Measurements from ENCODE around the gene DGKB. TPM values are rescaled to one million over a fixed set of nuclear protein-coding genes. Genes with fewer than 3 reads are reported as not detected.

DGKB gene
- polyA plus RNA-seq, 1 donor (not counting 4 experiments of a cell fraction or from before 2014, with no cell fraction given) = 0.01 TPM

DNA sequence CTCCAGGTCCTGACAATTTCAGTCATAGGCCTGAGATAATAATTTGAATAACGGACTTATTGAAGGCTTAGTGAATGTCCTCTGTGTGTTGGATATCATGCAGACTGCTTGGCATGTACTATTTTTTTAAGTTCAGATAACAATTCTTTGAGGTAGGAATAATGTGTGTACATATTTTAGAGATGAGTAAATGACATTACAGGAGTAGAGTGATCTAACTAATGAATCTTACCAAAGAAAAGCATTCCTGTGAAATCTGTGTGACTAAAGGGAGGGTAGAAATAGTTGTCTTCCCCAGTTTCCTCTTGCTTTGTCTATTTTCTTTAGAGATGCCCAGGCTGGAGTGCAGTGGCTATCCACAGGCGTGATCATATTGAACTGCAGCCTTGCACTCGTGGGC, 521.2 kb downstream of the DGKB start:
- TF ChIP-seq, protein P1, sequence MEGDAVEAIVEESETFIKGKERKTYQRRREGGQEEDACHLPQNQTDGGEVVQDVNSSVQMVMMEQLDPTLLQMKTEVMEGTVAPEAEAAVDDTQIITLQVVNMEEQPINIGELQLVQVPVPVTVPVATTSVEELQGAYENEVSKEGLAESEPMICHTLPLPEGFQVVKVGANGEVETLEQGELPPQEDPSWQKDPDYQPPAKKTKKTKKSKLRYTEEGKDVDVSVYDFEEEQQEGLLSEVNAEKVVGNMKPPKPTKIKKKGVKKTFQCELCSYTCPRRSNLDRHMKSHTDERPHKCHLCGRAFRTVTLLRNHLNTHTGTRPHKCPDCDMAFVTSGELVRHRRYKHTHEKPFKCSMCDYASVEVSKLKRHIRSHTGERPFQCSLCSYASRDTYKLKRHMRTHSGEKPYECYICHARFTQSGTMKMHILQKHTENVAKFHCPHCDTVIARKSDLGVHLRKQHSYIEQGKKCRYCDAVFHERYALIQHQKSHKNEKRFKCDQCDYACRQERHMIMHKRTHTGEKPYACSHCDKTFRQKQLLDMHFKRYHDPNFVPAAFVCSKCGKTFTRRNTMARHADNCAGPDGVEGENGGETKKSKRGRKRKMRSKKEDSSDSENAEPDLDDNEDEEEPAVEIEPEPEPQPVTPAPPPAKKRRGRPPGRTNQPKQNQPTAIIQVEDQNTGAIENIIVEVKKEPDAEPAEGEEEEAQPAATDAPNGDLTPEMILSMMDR (optimal IDR thresholded peaks at IDR 0.05 in 1 of 3, IDR thresholded peaks at IDR 0.05 in 1 of 3, conservative IDR thresholded peaks at IDR 0.05 in 1 of 3; ENCODE audit: extremely low read depth in 1 of 3, insufficient read depth in 2 of 3, low read length in 3 of 3) = no peak
- TF ChIP-seq EZH2 (IDR thresholded peaks at IDR 0.05; ENCODE audit: low read length) = no peak
- Histone ChIP-seq H3K4me2 (ENCODE audit: control insufficient read depth, extremely low read depth, insufficient read depth, low read depth, low read length) (peak overlapping the region; percentile 42), H2AFZ (ENCODE audit: control insufficient read depth, low read length) (no peak overlapping the region), H3K9me3 (ENCODE audit: control insufficient read depth, low read depth, low read length) (no peaks in the 10 kb centered on the region), H4K20me1 (ENCODE audit: control insufficient read depth, extremely low read depth, insufficient read depth, low read length) (no peaks in the 10 kb centered on the region), H3K9ac (ENCODE audit: control insufficient read depth, extremely low read depth, insufficient read depth, low read length) (no peak overlapping the region), H3K27me3 (ENCODE audit: control insufficient read depth, extremely low read depth, insufficient read depth, low read length) (no peaks in the 10 kb centered on the region), H3K9me1 (ENCODE audit: control insufficient read depth, extremely low read depth, insufficient read depth, low read length) (no peaks in the 10 kb centered on the region), H3K27ac (ENCODE audit: control insufficient read depth, insufficient read depth, low read length) (no peak overlapping the region), H3K4me3 (ENCODE audit: control insufficient read depth in 2 of 3, extremely low read depth in 1 of 3, insufficient read depth in 2 of 3, low read depth in 1 of 3, low read length in 3 of 3) (no peak overlapping the region), H3K36me3 (ENCODE audit: control insufficient read depth in 2 of 2, extremely low read depth in 1 of 2, insufficient read depth in 2 of 2, low read length in 2 of 2) (no peaks in the 10 kb centered on the region), H3K79me2 (ENCODE audit: control insufficient read depth, insufficient read depth, low read length) (no peaks in the 10 kb centered on the region), H3K4me1 (ENCODE audit: control insufficient read depth, extremely low read depth, insufficient read depth, low read length) (peaks cover 23% of the 10 kb centered on the region)
- no peak for DNase-seq (ENCODE audit: low read depth, low spot score)
- FAIRE-seq = peak; percentile 48
- dilution Hi-C loops (cut with MboI; ENCODE audit: extremely low pct_ligation_motif_present, low sequenced_read_pairs) = no loop called here

DNA sequence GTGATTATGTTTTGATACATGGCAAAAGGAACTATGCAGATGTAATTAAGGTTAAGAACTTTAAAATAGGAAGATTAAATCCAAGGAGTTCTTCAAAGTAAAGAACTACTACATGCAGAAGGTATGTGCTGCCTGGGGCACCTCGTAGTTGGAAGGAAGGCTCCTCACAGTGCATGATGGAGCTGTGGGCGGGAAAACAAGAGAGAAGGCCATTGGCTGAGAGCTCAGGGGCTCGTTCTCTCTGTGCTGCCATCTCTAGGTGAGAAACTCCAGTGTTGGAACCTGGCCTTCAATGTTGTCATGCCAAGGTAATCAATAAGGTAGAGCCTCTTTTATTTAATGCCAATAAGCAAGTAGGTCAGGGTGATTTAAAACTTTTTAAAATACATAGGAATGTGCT, 521.7 kb downstream of the DGKB start:
- Histone ChIP-seq H3K9me3 (ENCODE audit: control insufficient read depth, low read depth, low read length) (no peaks in the 10 kb centered on the region), H3K4me1 (ENCODE audit: control insufficient read depth, extremely low read depth, insufficient read depth, low read length) (peaks cover 22% of the 10 kb centered on the region), H3K4me2 (ENCODE audit: control insufficient read depth, extremely low read depth, insufficient read depth, low read depth, low read length) (no peak overlapping the region), H2AFZ (ENCODE audit: control insufficient read depth, low read length) (no peak overlapping the region), H3K27me3 (ENCODE audit: control insufficient read depth, extremely low read depth, insufficient read depth, low read length) (no peaks in the 10 kb centered on the region), H3K4me3 (ENCODE audit: control insufficient read depth in 2 of 3, extremely low read depth in 1 of 3, insufficient read depth in 2 of 3, low read depth in 1 of 3, low read length in 3 of 3) (no peak overlapping the region), H3K9me1 (ENCODE audit: control insufficient read depth, extremely low read depth, insufficient read depth, low read length) (no peaks in the 10 kb centered on the region), H3K79me2 (ENCODE audit: control insufficient read depth, insufficient read depth, low read length) (no peaks in the 10 kb centered on the region), H4K20me1 (ENCODE audit: control insufficient read depth, extremely low read depth, insufficient read depth, low read length) (no peaks in the 10 kb centered on the region), H3K9ac (ENCODE audit: control insufficient read depth, extremely low read depth, insufficient read depth, low read length) (no peak overlapping the region), H3K27ac (ENCODE audit: control insufficient read depth, insufficient read depth, low read length) (no peak overlapping the region), H3K36me3 (ENCODE audit: control insufficient read depth in 2 of 2, extremely low read depth in 1 of 2, insufficient read depth in 2 of 2, low read length in 2 of 2) (no peaks in the 10 kb centered on the region)
- DNase-seq (ENCODE audit: low read depth, low spot score) = no peak
- dilution Hi-C loops (cut with MboI; ENCODE audit: extremely low pct_ligation_motif_present, low sequenced_read_pairs) = no loop called here
- TF ChIP-seq, protein P1 (optimal IDR thresholded peaks at IDR 0.05 in 1 of 3, IDR thresholded peaks at IDR 0.05 in 1 of 3, conservative IDR thresholded peaks at IDR 0.05 in 1 of 3; ENCODE audit: extremely low read depth in 1 of 3, insufficient read depth in 2 of 3, low read length in 3 of 3) = no peak
- TF ChIP-seq EZH2 (IDR thresholded peaks at IDR 0.05; ENCODE audit: low read length) = no peak
- peak; percentile 77 for FAIRE-seq

Measured in keratinocyte (primary cell).